Ovary (tissue), 3 donors: Measurements from ENCODE around the gene PPP2R5C.

Experiments
- EP300 ChIP-seq: sonication (generic); formaldehyde crosslinking; IDR thresholded peaks from one replicate; pipeline ENCODE4 v1.6.1; 2017; ENCODE audit warnings: antibody characterized with exemption
- TF ChIP-seq, protein P1 (sequence below), 3 donors: fragments of 450-650 bp in 2 of 3; fragments of 200-600 bp in 1 of 3; IDR thresholded peaks; one replicate each; pipeline versions ENCODE4 v1.5.1 to v1.8.0; 2016 to 2022; ENCODE audit warnings: antibody characterized with exemption in 3 of 3, mild to moderate bottlenecking in 1 of 3
- donor health status: DM: no; HTN: no; CAD: no.

DNA sequence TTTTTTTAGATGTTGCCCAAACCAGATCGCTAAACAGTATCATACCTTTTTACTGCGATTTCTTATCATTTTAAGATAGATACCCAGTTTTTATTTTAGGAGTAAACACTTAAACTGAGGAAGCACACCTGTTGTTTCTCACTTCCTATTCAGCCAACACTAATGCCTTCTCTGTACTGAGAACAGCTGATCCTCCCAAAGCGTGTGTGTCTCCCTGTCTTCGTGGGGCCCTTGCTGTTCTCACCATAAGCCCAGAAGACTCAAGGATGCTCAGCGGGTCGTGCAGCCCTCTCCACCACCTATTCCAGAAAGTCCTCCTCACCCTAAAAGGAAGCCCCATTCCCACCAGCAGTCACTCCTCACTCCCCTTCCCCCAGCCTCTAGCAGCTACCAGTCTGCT lies 14.8 kb downstream of the PPP2R5C start:
- TF ChIP-seq, protein P1, sequence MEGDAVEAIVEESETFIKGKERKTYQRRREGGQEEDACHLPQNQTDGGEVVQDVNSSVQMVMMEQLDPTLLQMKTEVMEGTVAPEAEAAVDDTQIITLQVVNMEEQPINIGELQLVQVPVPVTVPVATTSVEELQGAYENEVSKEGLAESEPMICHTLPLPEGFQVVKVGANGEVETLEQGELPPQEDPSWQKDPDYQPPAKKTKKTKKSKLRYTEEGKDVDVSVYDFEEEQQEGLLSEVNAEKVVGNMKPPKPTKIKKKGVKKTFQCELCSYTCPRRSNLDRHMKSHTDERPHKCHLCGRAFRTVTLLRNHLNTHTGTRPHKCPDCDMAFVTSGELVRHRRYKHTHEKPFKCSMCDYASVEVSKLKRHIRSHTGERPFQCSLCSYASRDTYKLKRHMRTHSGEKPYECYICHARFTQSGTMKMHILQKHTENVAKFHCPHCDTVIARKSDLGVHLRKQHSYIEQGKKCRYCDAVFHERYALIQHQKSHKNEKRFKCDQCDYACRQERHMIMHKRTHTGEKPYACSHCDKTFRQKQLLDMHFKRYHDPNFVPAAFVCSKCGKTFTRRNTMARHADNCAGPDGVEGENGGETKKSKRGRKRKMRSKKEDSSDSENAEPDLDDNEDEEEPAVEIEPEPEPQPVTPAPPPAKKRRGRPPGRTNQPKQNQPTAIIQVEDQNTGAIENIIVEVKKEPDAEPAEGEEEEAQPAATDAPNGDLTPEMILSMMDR (IDR thresholded peaks at IDR 0.05) = no peak
- TF ChIP-seq EP300 = no peak
